SU-DHL-6 (cell line): ENCODE results near the gene RBM20.

ENCODE experiments used
- H2AFZ ChIP-seq: fragments of 200-600 bp; sonication (generic); 2 replicates; pipeline ENCODE4 v1.6.1; 2014; ENCODE audit warnings: low read depth, mild to moderate bottlenecking, moderate library complexity, mixed read lengths, antibody characterized with exemption, low read length; ENCODE audit not compliant: severe bottlenecking
- H3F3A ChIP-seq: fragments of 200-600 bp; shearing (Covaris generic); 2 replicates; pipeline ENCODE4 v1.6.0; 2016; ENCODE audit warnings: antibody characterized with exemption, mild to moderate bottlenecking; ENCODE audit not compliant: insufficient read depth
- H3K27ac ChIP-seq: fragments of 200-600 bp; sonication (generic); 2 replicates; pipeline ENCODE4 v1.5.1; 2016; ENCODE audit warnings: low read depth, mild to moderate bottlenecking, low read length, moderate library complexity, mixed read lengths
- H3K27me3 ChIP-seq: fragments of 200-600 bp; sonication (generic), shearing (Covaris generic); 2 replicates; pipeline ENCODE4 v1.6.0; 2014; ENCODE audit warnings: mild to moderate bottlenecking, low read length
- H3K36me3 ChIP-seq: fragments of 200-600 bp; sonication (generic); 2 replicates; pipeline ENCODE4 v1.6.1; 2014; ENCODE audit warnings: mild to moderate bottlenecking, low read length, mixed read lengths
- H3K4me2 ChIP-seq: fragments of 300-600, 200-600 bp; shearing (Covaris generic), sonication (generic); 2 replicates; pipeline ENCODE4 v1.6.0; 2014; ENCODE audit warnings: low read length, low read depth, mild to moderate bottlenecking; ENCODE audit not compliant: poor library complexity, severe bottlenecking
- H3K4me3 ChIP-seq: fragments of 200-600 bp; sonication (generic); 2 replicates; pipeline ENCODE4 v1.5.1; 2014; ENCODE audit warnings: antibody characterized with exemption, low read length, mild to moderate bottlenecking, mixed read lengths; ENCODE audit not compliant: insufficient read depth, poor library complexity, severe bottlenecking
- H3K79me2 ChIP-seq: fragments of 200-600 bp; sonication (generic); 2 replicates; pipeline ENCODE4 v1.6.1; 2014; ENCODE audit warnings: mild to moderate bottlenecking, low read length, moderate library complexity; ENCODE audit not compliant: insufficient read depth
- H3K9ac ChIP-seq: fragments of 200-600 bp; sonication (generic); 2 replicates; pipeline ENCODE4 v1.7.0; 2014; ENCODE audit warnings: mild to moderate bottlenecking, low read length
- H3K9me2 ChIP-seq: fragments of 200-600 bp; sonication (generic); replicated peaks from 2 replicates; pipeline ENCODE4 v1.6.1; 2014; ENCODE audit warnings: low read length; ENCODE audit not compliant: insufficient read depth
- H3K9me3 ChIP-seq: fragments of 200-600 bp; sonication (generic); 2 replicates; pipeline ENCODE4 v1.6.1; 2014; ENCODE audit warnings: low read length, mixed read lengths; ENCODE audit not compliant: insufficient read depth
- H4K20me1 ChIP-seq: fragments of 200-600 bp; sonication (generic); 2 replicates; pipeline ENCODE4 v1.6.1; 2014; ENCODE audit warnings: low read depth, mild to moderate bottlenecking, antibody characterized with exemption, low read length, moderate library complexity, mixed read lengths
- CTCF ChIP-seq: fragments of 200-600 bp; sonication (generic); IDR thresholded peaks from one replicate; pipeline ENCODE4 v1.5.1; 2017; ENCODE audit warnings: antibody characterized with exemption, mild to moderate bottlenecking, low read length, moderate library complexity; ENCODE audit not compliant: insufficient read depth, poor library complexity, severe bottlenecking
- EZH2phosphoT487 ChIP-seq: fragments of 200-600 bp; sonication (generic), shearing (Covaris generic); conservative IDR thresholded peaks from 2 replicates; pipeline ENCODE4 v1.6.1; 2018; ENCODE audit warnings: mild to moderate bottlenecking, antibody characterized with exemption, low read length, moderate library complexity, mixed read lengths

RBM20 gene

GRCh38 chr10:110781139-110781538, 137.0 kb downstream of the RBM20 start:
- Histone ChIP-seq H4K20me1 (no peaks in the 10 kb centered on the region), H3K9me2 (no peaks in the 10 kb centered on the region), H2AFZ (no peak overlapping the region), H3K4me2 (no peak overlapping the region), H3F3A (no peaks in the 10 kb centered on the region), H3K4me3 (no peak overlapping the region), H3K9ac (no peak overlapping the region), H3K27ac (no peak overlapping the region), H3K36me3 (no peaks in the 10 kb centered on the region), H3K27me3 (no peaks in the 10 kb centered on the region), H3K79me2 (no peaks in the 10 kb centered on the region), H3K9me3 (no peaks in the 10 kb centered on the region)
- TF ChIP-seq CTCF (no peak), EZH2phosphoT487 (no peak)

- no peaks in the 10 kb centered on the region for H3F3A ChIP-seq
- TF ChIP-seq CTCF: no peak
- TF ChIP-seq EZH2phosphoT487: no peak
These were observed 138.5 kb downstream of the RBM20 start for GRCh38 chr10:110782616-110783015.

GRCh38 chr10:110783509-110784107, 139.5 kb downstream of the RBM20 start:
- Histone ChIP-seq H3K4me2 (no peak overlapping the region), H3K9ac (no peak overlapping the region), H3K27ac (no peak overlapping the region), H4K20me1 (no peaks in the 10 kb centered on the region), H3K9me2 (no peaks in the 10 kb centered on the region), H2AFZ (no peak overlapping the region), H3K36me3 (no peaks in the 10 kb centered on the region), H3F3A (no peaks in the 10 kb centered on the region), H3K9me3 (no peaks in the 10 kb centered on the region), H3K27me3 (no peaks in the 10 kb centered on the region), H3K79me2 (no peaks in the 10 kb centered on the region), H3K4me3 (no peak overlapping the region)
- TF ChIP-seq CTCF (no peak), EZH2phosphoT487 (no peak)

More at GRCh38 chr10:110782616-110783015, 138.5 kb downstream of the RBM20 start:
- Histone ChIP-seq H3K9me3 (no peaks in the 10 kb centered on the region), H3K27me3 (no peaks in the 10 kb centered on the region), H4K20me1 (no peaks in the 10 kb centered on the region), H2AFZ (no peak overlapping the region), H3K9me2 (no peaks in the 10 kb centered on the region), H3K36me3 (no peaks in the 10 kb centered on the region), H3K79me2 (no peaks in the 10 kb centered on the region), H3K27ac (no peak overlapping the region), H3K4me2 (no peak overlapping the region), H3K4me3 (no peak overlapping the region), H3K9ac (no peak overlapping the region)
